Chondrocyte (in vitro differentiated cells): Measurements from ENCODE around the gene LYZL6. TPM values are rescaled to one million over a fixed set of nuclear protein-coding genes. Genes with fewer than 3 reads are reported as not detected.

Experiments
- DNase-seq: peaks from one replicate; pipeline ENCODE4 v3.0.0; 2021; ENCODE audit warnings: mixed read lengths, low spot score
- H3K27ac Mint-ChIP-seq: one replicate; pipeline ENCODE4 v1.8.0; 2021; ENCODE audit warnings: mild to moderate bottlenecking, moderate library complexity, mixed read lengths; ENCODE audit not compliant: unreplicated experiment
- H3K27me3 Mint-ChIP-seq: 2 replicates; pipeline ENCODE4 v1.8.0; 2021; ENCODE audit warnings: low read depth, mixed read lengths
- H3K36me3 Mint-ChIP-seq: 2 replicates; pipeline ENCODE4 v1.8.0; 2021; ENCODE audit warnings: low read depth, mixed read lengths
- H3K4me1 Mint-ChIP-seq: 2 replicates; pipeline ENCODE4 v1.8.0; 2021; ENCODE audit warnings: low read depth, mild to moderate bottlenecking, mixed read lengths
- H3K4me3 Mint-ChIP-seq: one replicate; pipeline ENCODE4 v1.8.0; 2021; ENCODE audit warnings: mild to moderate bottlenecking, moderate library complexity, mixed read lengths; ENCODE audit not compliant: unreplicated experiment
- H3K9me3 Mint-ChIP-seq: 2 replicates; pipeline ENCODE4 v1.8.0; 2021; ENCODE audit warnings: low read depth, mixed read lengths
- total RNA-seq: library from RNA; stranded (reverse); gene quantifications from 3 replicates; pipeline ENCODE4 v1.2.1, GENCODE V29; 2021
- TF ChIP-seq, protein P1 (sequence below): fragments of 200-600 bp; sonication (generic); IDR thresholded peaks from 2 replicates; pipeline ENCODE4 v1.5.0; 2021; ENCODE audit warnings: antibody characterized with exemption, mild to moderate bottlenecking, moderate library complexity

Gene LYZL6
- total RNA-seq, 1 donor from 2014 or later = not detected

DNA sequence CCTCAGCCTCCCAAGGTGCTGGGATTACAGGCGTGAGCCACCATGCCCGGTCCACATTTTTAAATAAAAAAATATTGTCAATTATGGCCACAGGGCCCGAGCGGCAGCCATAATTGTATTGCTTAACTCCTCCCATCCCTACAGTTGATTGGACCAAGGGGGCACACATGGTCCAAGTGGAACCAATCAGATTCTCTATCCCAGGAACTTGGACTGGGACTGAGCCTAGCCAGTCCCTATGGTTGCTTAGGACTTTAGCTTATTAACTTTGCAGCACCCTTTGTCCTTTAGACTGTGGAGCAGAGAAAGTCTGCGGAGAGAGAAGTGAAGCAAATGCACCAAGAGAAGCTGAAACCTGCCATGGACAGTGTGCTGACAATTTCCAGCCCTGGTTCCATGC, 7.5 kb downstream of the LYZL6 start:
- TF ChIP-seq, protein P1, sequence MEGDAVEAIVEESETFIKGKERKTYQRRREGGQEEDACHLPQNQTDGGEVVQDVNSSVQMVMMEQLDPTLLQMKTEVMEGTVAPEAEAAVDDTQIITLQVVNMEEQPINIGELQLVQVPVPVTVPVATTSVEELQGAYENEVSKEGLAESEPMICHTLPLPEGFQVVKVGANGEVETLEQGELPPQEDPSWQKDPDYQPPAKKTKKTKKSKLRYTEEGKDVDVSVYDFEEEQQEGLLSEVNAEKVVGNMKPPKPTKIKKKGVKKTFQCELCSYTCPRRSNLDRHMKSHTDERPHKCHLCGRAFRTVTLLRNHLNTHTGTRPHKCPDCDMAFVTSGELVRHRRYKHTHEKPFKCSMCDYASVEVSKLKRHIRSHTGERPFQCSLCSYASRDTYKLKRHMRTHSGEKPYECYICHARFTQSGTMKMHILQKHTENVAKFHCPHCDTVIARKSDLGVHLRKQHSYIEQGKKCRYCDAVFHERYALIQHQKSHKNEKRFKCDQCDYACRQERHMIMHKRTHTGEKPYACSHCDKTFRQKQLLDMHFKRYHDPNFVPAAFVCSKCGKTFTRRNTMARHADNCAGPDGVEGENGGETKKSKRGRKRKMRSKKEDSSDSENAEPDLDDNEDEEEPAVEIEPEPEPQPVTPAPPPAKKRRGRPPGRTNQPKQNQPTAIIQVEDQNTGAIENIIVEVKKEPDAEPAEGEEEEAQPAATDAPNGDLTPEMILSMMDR = no peak
- no peak overlapping the region for H3K4me3 Mint-ChIP-seq
- no peaks in the 10 kb centered on the region for H3K9me3 Mint-ChIP-seq
- no peaks in the 10 kb centered on the region for H3K36me3 Mint-ChIP-seq
- DNase-seq = no peak
- peaks cover 17% of the 10 kb centered on the region for H3K4me1 Mint-ChIP-seq
- no peaks in the 10 kb centered on the region for H3K27me3 Mint-ChIP-seq
- no peak overlapping the region for H3K27ac Mint-ChIP-seq

DNA sequence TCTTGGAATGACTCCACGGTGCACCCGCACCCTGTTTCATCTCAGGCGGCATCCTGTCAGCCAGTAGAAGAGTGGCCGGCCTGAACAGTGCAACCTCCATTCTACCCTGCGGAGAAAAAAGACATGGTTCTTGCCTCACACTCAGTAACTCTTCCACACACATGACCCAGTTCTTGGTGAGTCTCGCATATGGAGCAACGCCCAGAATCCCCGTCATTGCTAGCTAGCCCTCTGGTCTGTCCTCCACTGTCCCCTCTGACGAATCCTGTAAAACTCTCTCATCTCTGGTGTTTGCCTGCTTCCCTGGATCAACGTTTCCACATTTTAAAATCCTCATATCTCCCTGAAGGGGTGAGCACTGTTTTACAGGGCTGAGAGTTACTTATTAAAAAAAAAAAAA, 8.8 kb downstream of the LYZL6 start:
- Mint-ChIP-seq H3K27me3 (no peaks in the 10 kb centered on the region), H3K36me3 (no peaks in the 10 kb centered on the region), H3K4me1 (peaks cover 29% of the 10 kb centered on the region), H3K9me3 (no peaks in the 10 kb centered on the region), H3K27ac (no peak overlapping the region), H3K4me3 (no peak overlapping the region)
- TF ChIP-seq, protein P1 = no peak
- no peak for DNase-seq

DNA sequence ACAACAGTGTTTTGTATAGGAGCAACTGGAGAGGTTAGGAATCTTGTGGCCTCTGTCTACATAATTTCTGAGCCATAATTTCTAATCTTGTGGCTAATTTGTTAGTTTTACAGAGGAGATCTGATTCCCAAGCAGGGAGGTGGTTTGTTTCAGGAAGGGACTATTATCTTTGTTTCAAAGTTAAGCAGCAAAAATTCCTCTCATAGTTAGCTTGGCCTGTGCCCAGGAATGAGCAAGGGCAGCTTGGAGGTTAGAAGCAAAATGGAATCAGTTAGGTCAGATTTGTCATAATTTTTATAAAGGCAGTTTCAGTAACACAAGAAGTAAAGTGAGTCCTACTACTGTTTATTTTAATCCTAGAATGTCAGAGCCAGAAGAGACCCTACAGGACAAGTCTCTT, 10.9 kb downstream of the LYZL6 start:
- no peaks in the 10 kb centered on the region for H3K36me3 Mint-ChIP-seq
- H3K4me1 Mint-ChIP-seq = peaks cover 31% of the 10 kb centered on the region
- DNase-seq = no peak
- peak overlapping the region; percentile 66 for H3K27ac Mint-ChIP-seq
- H3K27me3 Mint-ChIP-seq = no peaks in the 10 kb centered on the region
- H3K4me3 Mint-ChIP-seq = no peak overlapping the region
- no peaks in the 10 kb centered on the region for H3K9me3 Mint-ChIP-seq
- TF ChIP-seq, protein P1 = no peak

DNA sequence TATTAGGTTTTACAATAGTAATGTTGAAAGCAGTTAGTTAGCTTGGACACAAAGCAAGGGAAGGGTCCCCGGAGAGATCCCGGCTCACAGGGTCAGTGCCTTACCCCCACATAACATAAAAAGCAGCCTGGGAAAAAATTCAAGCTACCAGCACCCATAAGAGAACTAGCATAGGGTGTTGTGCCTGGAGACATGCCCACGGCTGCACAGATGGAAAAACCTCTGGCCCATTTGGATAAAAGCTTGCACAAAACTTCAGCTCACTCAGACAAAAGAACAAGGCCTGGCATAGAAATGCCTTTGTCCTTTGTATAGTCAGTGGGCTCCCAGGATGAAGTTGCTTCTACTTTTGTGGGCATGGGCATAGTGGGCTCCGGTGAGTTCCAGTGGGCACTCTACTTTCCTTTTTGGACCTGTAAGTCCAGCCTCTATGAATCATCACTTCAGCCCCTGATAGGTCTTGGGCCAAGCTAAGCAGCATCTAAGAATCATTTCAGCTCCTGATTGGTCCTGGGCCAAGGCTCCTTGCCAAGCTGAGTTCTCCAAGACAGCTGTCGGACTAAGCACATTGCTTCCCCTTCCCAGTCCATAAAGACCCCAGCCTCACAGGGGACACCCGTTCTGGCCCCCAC, 11.6 kb downstream of the LYZL6 start:
- TF ChIP-seq, protein P1 = no peak
- no peaks in the 10 kb centered on the region for H3K27me3 Mint-ChIP-seq
- no peaks in the 10 kb centered on the region for H3K9me3 Mint-ChIP-seq
- peak overlapping the region; percentile 66 for H3K27ac Mint-ChIP-seq
- no peak overlapping the region for H3K4me3 Mint-ChIP-seq
- DNase-seq = no peak
- H3K36me3 Mint-ChIP-seq = no peaks in the 10 kb centered on the region
- H3K4me1 Mint-ChIP-seq = peaks cover 31% of the 10 kb centered on the region

DNA sequence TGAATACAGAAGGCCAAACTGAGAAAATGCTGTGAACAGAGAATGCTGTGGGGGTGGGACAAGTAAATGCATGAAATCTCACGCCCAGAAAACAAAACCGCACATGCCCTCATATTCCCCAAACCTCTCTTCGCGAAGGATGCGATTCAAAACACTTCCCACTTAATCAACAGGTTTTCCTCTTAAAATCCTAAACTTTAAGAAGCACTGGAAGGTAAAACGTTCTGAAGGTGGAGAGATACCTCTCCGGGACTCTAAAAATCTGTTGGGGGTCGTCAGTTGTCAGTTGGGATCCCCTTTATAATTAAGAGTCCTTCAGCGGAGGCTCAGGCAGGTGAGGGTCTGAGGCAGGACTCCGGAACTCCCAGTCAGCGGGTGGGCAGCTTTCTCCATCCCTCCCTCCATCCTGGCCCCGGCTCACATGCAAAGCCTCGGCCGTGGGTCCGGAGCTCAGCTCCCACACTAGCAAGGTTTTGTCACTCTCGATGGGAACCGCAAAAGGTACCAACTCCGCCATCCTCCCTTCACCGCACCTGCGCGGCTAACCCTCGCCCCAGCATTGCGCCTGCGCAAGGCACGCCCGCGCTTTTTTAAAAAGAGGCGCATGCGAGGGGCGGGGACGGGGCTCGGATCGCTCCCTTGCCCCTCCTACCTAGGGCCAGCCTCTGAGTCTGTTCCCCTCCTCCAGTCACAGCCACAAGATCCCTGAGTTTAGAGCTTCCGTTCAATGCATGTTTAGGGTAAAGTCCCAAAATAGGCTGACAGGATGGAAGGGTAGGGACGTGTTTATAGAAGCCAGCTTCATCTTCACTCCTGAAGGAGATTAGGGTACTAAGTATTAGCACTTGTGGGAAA, 13.1 kb downstream of the LYZL6 start, which contains the start of gene RDM1:
Gene RDM1 (minus strand): TSS at position 563 of the 855 bp plus-strand sequence. CDS start 46 bp downstream, at position 517.
- Mint-ChIP-seq H3K36me3 (no peaks in the 10 kb centered on the region), H3K9me3 (no peaks in the 10 kb centered on the region), H3K4me1 (peaks cover 31% of the 10 kb centered on the region), H3K27ac (peak within 1 kb of the TSS; percentile 64), H3K4me3 (peak within 1 kb of the TSS; percentile 79), H3K27me3 (no peaks in the 10 kb centered on the region)
- DNase-seq = no peak
- TF ChIP-seq, protein P1 = no peak
